Heart left ventricle (tissue), 16 donors: ENCODE data around the gene ENPP3. TPM values are rescaled to one million over a fixed set of nuclear protein-coding genes. Genes with fewer than 3 reads are reported as not detected.
A peak's percentile ranks its signal among the peaks of the same experiment; 100 is the strongest.

Experiments
- ATAC-seq, 4 donors: fragments of 200-7000 bp; cut with Tn5 transposase; one replicate each; pipeline ENCODE4 v1.9.1; 2020 to 2022; ENCODE audit warnings: moderate library complexity in 4 of 4, mild to moderate bottlenecking in 3 of 4, moderate number of reproducible peaks in 1 of 4
- DNase-seq, 5 donors: peaks; one replicate each; pipeline ENCODE4 v3.0.0-alpha.2; 2020
- H3K27ac ChIP-seq, 12 donors: fragments of 200-600 bp; sonication (generic) in 4 of 12; one replicate each; pipeline versions ENCODE4 v1.5.0 to v1.8.0; 2016 to 2022; ENCODE audit warnings: mild to moderate bottlenecking in 2 of 12
- H3K27me3 ChIP-seq, 9 donors: fragments of 200-600 bp; sonication (generic) in 2 of 9; one replicate each; pipeline versions ENCODE4 v1.5.1 to v1.8.0; 2016 to 2022; ENCODE audit warnings: mild to moderate bottlenecking in 3 of 9
- H3K36me3 ChIP-seq, 9 donors: fragments of 200-600 bp; sonication (generic) in 2 of 9; one replicate each; pipeline versions ENCODE4 v1.5.0 to v1.8.0; 2018 to 2022; ENCODE audit warnings: mild to moderate bottlenecking in 2 of 9
- H3K4me1 ChIP-seq, 12 donors: fragments of 200-600 bp; sonication (generic) in 4 of 12; one replicate each; pipeline versions ENCODE4 v1.5.0 to v1.8.0; 2016 to 2022; ENCODE audit warnings: mild to moderate bottlenecking in 3 of 12
- H3K4me3 ChIP-seq, 12 donors: fragments of 200-600 bp; sonication (generic) in 4 of 12; one replicate each; pipeline versions ENCODE4 v1.5.0 to v1.8.0; 2017 to 2022; ENCODE audit warnings: mild to moderate bottlenecking in 9 of 12, moderate library complexity in 4 of 12
- H3K9me3 ChIP-seq, 12 donors: fragments of 200-600 bp; sonication (generic) in 4 of 12; one replicate each; pipeline versions ENCODE4 v1.5.0 to v1.8.0; 2016 to 2022; ENCODE audit warnings: mild to moderate bottlenecking in 1 of 12
- CTCF ChIP-seq, 12 donors: fragments of 200-600 bp; sonication (generic) in 4 of 12; IDR thresholded peaks; one replicate each; pipeline versions ENCODE4 v1.5.0 to v1.8.0; 2018 to 2022; ENCODE audit warnings: antibody characterized with exemption in 12 of 12, mild to moderate bottlenecking in 5 of 12
- POLR2A ChIP-seq, 2 donors: fragments of 450-650 bp; IDR thresholded peaks; one replicate each; pipeline ENCODE4 v1.6.1; 2017; ENCODE audit warnings: antibody characterized with exemption in 2 of 2, mild to moderate bottlenecking in 2 of 2, moderate library complexity in 2 of 2
- WGBS, 4 donors: extraction: QIAGEN DNeasy Blood & Tissue Kit in 2 of 4; methylation state at CpG; one replicate each; pipeline versions ENCODE4 v1.1.5 to v1.1.7; 2013 to 2018; 5-methylcytosine and 5-hydroxymethylcytosine counted together
- intact Hi-C, 10 donors: fragments of 100-400 bp; cut with DNase I; formaldehyde crosslinking; loops; one replicate each; pipeline versions ENCODE4 v1.11.1 to v1.14.2; 2022
- polyA plus RNA-seq, 2 donors: library from polyadenylated mRNA; stranded (reverse); fragments of 200-250 nt; gene quantifications; one replicate each; pipeline ENCODE4 v1.2.3, GENCODE V29; 2013
- total RNA-seq, 9 donors: library from RNA; depleted of rRNA in 2 of 9; stranded (reverse); fragments of >200 nt in 2 of 9; fragmentation: NEBNext Ultra II Directional in 3 of 9; extraction: Animal tissue kit (Norgen Biotek cat#: 25700) in 3 of 9; gene quantifications; one replicate each; pipeline versions ENCODE4 v1.1.0 to v1.2.4, GENCODE V29; 2016 to 2023
- donor health status: ischemic (EF 13 %, LVEDD 7.1; RV severe dilation, severe dysfunction).
- donor health status: healthy with polysubstance abuse.
- donor health status: DM: no; HTN: yes; CAD: no.
- donor health status: DM: no; HTN: no; CAD: no.
- donor health status: ischemic (EF 25% LVEDD 6.9; RV normal size, moderate dysfunction).
- donor health status: ischemic (EF 25% LVEDD 5.7; RV mildly dilated, moderate dysfunction).
- donor health status: healthy.
- donor health status: DM: yes; HTN: yes; CAD: no.
- donor health status: ischemic (EF 35%, LVEDD 5.7; RV mildly dilated, moderate dysfunction).
- donor health status: nonischemic (EF 11% LVEDD 7.7; RV severe dilation, severe dysfunction).
- donor health status: DM: yes; HTN: yes; CAD: no.
- donor health status: PGD.
- donor health status: ischemic (EF 29% LVEDD 5.4; RV normal size, mild dysfunction).
- donor health status: nonischemic (EF 23%, LVEDD 6.1; RV moderate dilation, normal function).

ENPP3 gene
- total and polyA plus RNA-seq, 11 donors, result 0.07 to 0.72 (median 0.42) TPM; not detected in 2

GRCh38 chr6:131628726-131629125 is 8.4 kb upstream of the ENPP3 start:
- H3K27me3 ChIP-seq, result no peaks in the 10 kb centered on the region
- no peak for ATAC-seq
- 56 to 67% (median 59%) methylated on average over 1 of the region's 1 CpG for whole genome bisulfite sequencing, 4 donors

DNA sequence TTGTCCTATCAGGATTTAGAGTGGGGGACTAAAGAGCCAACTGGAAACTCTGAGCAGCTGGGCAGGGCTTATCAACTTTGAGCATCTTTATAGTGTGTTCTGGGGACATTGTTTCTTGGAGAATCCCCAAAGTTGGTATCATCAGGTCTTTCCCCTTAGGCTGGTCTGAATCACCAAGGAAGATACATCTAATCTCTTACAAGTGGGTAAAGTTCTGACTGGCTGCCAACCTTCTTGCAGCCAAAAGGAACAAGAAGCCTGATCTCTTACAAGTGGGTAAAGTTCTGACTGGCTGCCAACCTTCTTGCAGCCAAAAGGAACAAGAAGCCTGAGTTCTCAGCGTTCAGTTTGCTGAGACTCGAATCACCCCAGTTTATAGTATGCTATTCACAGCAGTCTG is 7.5 kb upstream of the ENPP3 start:
- H3K36me3 ChIP-seq, result peaks cover 0 to 21% (median 12%) of the 10 kb centered on the region in 9 donors
- no peaks in the 10 kb centered on the region for H3K9me3 ChIP-seq
- no peak for DNase-seq
- H3K27ac ChIP-seq, result peak overlapping the region in 1 of 12 donors; percentile 9
- TF ChIP-seq CTCF (IDR thresholded peaks at IDR 0.05), result no peak
- no peak for TF ChIP-seq POLR2A (IDR thresholded peaks at IDR 0.05)
- H3K4me1 ChIP-seq, result peaks cover 0 to 24% (median 15%) of the 10 kb centered on the region in 12 donors
- no peaks in the 10 kb centered on the region for H3K27me3 ChIP-seq
- ATAC-seq, result no peak
- intact Hi-C loops, result loop anchor here in 3 of 10 donors (5.0 to 10.0 kb wide), 3 partner anchors 737 to 745 kb away; no protein-coding TSS in a partner anchor
- H3K4me3 ChIP-seq, result no peak overlapping the region
- 75 to 88% (median 81%) methylated on average over 2 of the region's 2 CpGs for WGBS, 4 donors

More at GRCh38 chr6:131628726-131629125, 8.4 kb upstream of the ENPP3 start:
- no peak for DNase-seq
- Histone ChIP-seq H3K4me3 (peak overlapping the region in 11 of 12 donors; percentile 50 to 88 (median 83)), H3K4me1 (peaks cover 0 to 24% (median 15%) of the 10 kb centered on the region in 12 donors), H3K9me3 (no peaks in the 10 kb centered on the region), H3K36me3 (peaks cover 0 to 31% (median 22%) of the 10 kb centered on the region in 9 donors), H3K27ac (peak overlapping the region in 7 of 12 donors; percentile 40 to 83 (median 71))
- TF ChIP-seq CTCF (IDR thresholded peaks at IDR 0.05) (no peak), POLR2A (IDR thresholded peaks at IDR 0.05) (no peak)
- intact Hi-C loops, result loop anchor here in 3 of 10 donors (5.0 to 10.0 kb wide), 3 partner anchors 736 to 744 kb away; no protein-coding TSS in a partner anchor

DNA sequence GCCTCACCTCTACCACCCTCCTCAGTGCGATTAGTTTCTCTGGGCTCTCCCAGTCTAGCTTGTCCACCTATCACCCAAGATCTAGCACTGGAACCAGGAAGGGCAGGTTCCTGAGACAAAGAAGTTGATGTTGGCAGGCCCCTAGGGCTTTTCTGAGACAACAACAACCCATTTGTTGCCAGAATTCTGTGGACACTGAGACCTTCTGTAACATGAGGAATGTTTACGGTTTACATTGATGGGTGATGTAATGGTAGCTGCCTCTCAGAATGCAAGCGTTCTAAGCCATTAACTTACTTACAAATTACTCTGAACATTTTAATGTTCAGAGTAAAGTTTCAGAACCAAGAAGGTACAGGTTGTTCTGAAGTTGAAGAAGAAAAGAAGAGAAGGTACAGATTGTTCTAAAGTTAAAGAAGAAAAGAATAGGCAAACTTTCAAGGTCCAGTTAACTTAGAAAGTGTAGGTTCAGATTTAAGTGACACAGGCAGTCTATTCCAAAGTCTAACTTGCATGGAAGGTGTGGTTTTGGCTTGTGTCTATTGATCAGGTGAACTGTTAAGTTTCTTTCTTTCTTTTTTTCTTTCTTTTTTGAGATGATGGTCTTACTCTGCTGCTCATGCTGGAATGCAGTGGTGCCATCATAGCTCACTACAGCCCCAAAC is 5.3 kb upstream of the ENPP3 start:
- ATAC-seq (no peak), DNase-seq (no peak)
- H3K27ac ChIP-seq, result no peak overlapping the region
- peaks cover 0 to under 1% (median 0%) of the 10 kb centered on the region in 9 donors for H3K36me3 ChIP-seq
- peaks cover 0 to 20% (median 12%) of the 10 kb centered on the region in 12 donors for H3K4me1 ChIP-seq
- 84 to 89% (median 88%) methylated on average over 3 of the region's 3 CpGs for WGBS, 4 donors
- no peak for TF ChIP-seq POLR2A (IDR thresholded peaks at IDR 0.05)
- TF ChIP-seq CTCF (IDR thresholded peaks at IDR 0.05), result no peak
- H3K9me3 ChIP-seq, result no peaks in the 10 kb centered on the region
- intact Hi-C loops, result no loop called here
- H3K4me3 ChIP-seq, result no peak overlapping the region
- no peaks in the 10 kb centered on the region for H3K27me3 ChIP-seq

DNA sequence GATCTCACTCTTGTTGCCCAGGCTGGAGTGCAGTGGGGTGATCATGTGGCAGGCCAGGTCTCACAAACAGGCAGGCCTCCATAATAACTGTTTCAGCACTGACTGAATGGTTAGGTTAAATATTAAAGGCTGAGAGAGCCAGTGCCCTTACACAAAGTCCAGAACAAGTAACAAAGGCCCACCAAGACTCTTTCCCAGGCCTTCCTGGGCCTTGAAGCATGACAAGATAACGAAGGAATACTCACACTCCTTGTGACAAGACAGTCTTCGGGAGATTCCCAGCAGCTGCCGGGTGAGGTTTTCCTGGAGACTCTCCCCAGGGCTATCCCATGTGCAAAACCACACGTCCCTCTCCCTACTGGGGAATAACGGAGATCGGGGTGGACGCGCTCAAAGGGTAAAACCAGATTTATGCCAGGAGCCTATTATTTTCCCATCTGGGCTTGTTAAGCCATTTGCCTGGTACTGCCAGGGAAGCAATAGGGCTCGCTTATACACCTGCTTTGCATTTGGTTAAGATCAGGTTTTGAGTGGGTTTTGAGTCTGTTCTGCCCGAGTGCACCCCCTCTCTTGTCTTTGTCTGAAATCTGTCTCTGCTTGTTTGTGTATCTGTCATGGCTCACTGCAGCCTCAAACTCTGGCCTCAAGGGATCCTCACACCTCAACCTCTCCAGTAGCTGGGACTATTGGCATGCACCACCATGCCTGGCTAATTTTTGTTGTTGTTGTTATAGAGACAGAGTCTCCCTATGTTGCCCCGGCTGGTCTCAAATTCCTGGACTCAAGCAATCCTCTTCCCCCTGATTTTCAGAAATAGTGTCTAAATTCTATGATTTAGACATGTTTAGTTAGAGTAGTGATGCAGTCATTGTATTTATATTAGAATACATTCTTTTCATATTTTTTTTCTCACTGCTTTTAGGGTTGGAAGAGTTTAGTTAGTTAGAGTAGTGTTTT is 1.4 kb upstream of the ENPP3 start:
- Histone ChIP-seq H3K36me3 (no peaks in the 10 kb centered on the region), H3K4me3 (no peak overlapping the region), H3K27ac (no peak overlapping the region), H3K4me1 (no peaks in the 10 kb centered on the region), H3K9me3 (no peaks in the 10 kb centered on the region), H3K27me3 (no peaks in the 10 kb centered on the region)
- ATAC-seq, result no peak
- intact Hi-C loops, result no loop called here
- TF ChIP-seq POLR2A (IDR thresholded peaks at IDR 0.05) (no peak), CTCF (IDR thresholded peaks at IDR 0.05) (no peak)
- 73 to 77% (median 74%) methylated on average over 11 of the region's 11 CpGs for WGBS, 4 donors
- no peak for DNase-seq
